GM23338 (cell line): ENCODE data around the gene MCEE.
"Not testable (repeated sequence)": the region's sequence is repeated elsewhere in the genome, so short reads cannot be mapped to it uniquely, and the experiment has no call there.

Experiments used
- CREB1 ChIP-seq: fragments of 250-450 bp; sonication (Bioruptor Pico); IDR thresholded peaks from 2 replicates; pipeline ENCODE4 v1.5.0; 2020; ENCODE audit warnings: low read depth, mild to moderate bottlenecking, moderate library complexity
- CTCF ChIP-seq, 2 experiments: fragments of 200-600 bp in 1 of 2; sonication (generic) in 1 of 2; conservative IDR thresholded peaks; 2 replicates each; pipeline versions ENCODE4 v1.5.1 to v1.6.1; 2016 to 2017; ENCODE audit warnings: antibody characterized with exemption in 2 of 2, low read depth in 2 of 2, mild to moderate bottlenecking in 2 of 2, moderate library complexity in 1 of 2
- EZH2phosphoT487 ChIP-seq: fragments of 200-600 bp; sonication (generic); IDR thresholded peaks from one replicate; pipeline ENCODE4 v1.8.1; 2018; ENCODE audit warnings: antibody characterized with exemption; ENCODE audit not compliant: unreplicated experiment
- JUNB ChIP-seq: IDR thresholded peaks from one replicate; pipeline ENCODE4 v1.6.1; 2016; ENCODE audit warnings: antibody characterized with exemption; ENCODE audit not compliant: unreplicated experiment
- POLR2AphosphoS5 ChIP-seq: IDR thresholded peaks from 2 replicates; pipeline ENCODE4 v1.6.1; 2016; ENCODE audit warnings: antibody characterized with exemption, low read depth

- not testable (repeated sequence) for TF ChIP-seq CTCF (conservative IDR thresholded peaks at IDR 0.05; ENCODE audit: low read depth in 2 of 2); EZH2phosphoT487; JUNB; POLR2AphosphoS5; CREB1 (CRISPR knock-in tag)
Observed at GRCh38 chr2:71131387-71132166, 1.5 kb upstream of the MCEE start.
